NCI-H69 (cell line): ENCODE measurements around the gene NR1D1.

ENCODE experiments used
- DNase-seq: peaks from one replicate; lab custom pipeline; 2025; lab: John Stamatoyannopoulos, UW

The NR1D1 gene

GRCh38 chr17:40062329-40063186, 37.8 kb downstream of the NR1D1 start, which contains the start of gene THRA:
Gene THRA, plus strand, starts transcription at chr17:40062965. Its CDS starts 11,524 bp downstream, at chr17:40074489.
- peak; percentile 75 for DNase-seq

- DNase-seq: peak; percentile 26
Observed at GRCh38 chr17:40061609-40062038, 38.8 kb downstream of the NR1D1 start.

GRCh38 chr17:40060887-40061608, 39.3 kb downstream of the NR1D1 start:
- DNase-seq: peak; percentile 13

- no peak for DNase-seq
Observed at GRCh38 chr17:40059729-40060475, 40.5 kb downstream of the NR1D1 start.

- no peak for DNase-seq
Observed at GRCh38 chr17:40058865-40059264, 41.5 kb downstream of the NR1D1 start.

GRCh38 chr17:40058186-40058784, 42.1 kb downstream of the NR1D1 start:
- no peak for DNase-seq

- DNase-seq: peak; percentile 68
Observed at GRCh38 chr17:40056379-40057015, 43.9 kb downstream of the NR1D1 start.
